ENCODE results near the gene CLEC16A. TPM values are rescaled to one million over a fixed set of nuclear protein-coding genes. Genes with fewer than 3 reads are reported as not detected.

Gene CLEC16A
- total and polyA plus RNA-seq, 9 of the 15 experiments (the other 6 are each of a cell fraction or from before 2014, with no cell fraction given), result 1.00 to 22.3 (median 10.0) TPM

DNA sequence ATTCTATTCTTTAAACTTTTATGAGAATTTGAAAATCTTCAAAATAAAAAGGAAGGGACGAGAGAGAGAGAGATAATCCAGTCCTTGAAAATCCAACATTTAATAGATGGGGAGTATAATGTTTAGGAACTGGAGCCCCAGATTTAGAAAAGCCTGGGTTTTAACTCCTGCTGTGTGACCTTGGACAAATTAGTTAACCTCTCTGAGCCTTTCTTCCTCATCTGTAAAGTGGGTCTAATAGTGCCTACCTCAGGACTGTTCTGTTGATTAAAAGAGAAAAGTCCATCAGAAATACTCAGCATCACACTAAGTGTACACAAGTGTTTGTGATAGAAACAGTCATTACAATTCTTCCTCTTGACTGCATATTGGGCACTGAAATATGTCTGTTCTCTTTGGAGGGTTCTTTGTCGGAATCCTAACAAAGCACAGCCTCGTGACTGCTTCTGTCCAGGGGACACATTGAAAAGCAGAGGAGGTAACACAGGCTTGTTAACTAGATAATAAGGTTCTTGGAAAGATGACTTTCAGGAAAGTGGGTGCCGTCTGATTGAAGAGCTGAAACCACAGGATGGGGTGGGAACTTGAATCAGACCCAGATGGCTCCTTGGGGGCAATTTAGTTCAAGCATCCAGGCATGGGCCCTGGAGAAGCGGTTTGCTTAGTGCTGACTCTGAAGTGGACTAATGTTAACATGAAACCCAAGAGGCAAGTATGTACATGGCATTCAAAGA, 128.2 kb downstream of the CLEC16A start (continued):
- TF ChIP-seq BRD9 (IDR thresholded peaks at IDR 0.05; ENCODE audit: low read depth, partially characterized antibody), result peak; percentile 96
- TF ChIP-seq ETS1 (conservative IDR thresholded peaks at IDR 0.05; ENCODE audit: control insufficient read depth, low read depth, low read length), result no peak
- TF ChIP-seq CBX1 (IDR thresholded peaks at IDR 0.05; ENCODE audit: low read depth), result peak; percentile 31; the same call in 1 of the 2 replicates
- TF ChIP-seq CBX3 (IDR thresholded peaks at IDR 0.05; ENCODE audit: borderline replicate concordance in 1 of 2, low read length in 2 of 2), result peak in 1 of 2 experiments; percentile 35; a peak in 1 of 3 replicates
- no peak for TF ChIP-seq HOXB6 (CRISPR knock-in tag; IDR thresholded peaks at IDR 0.05; ENCODE audit: borderline replicate concordance)
- peak; percentile 84 for TF ChIP-seq TCF3 (CRISPR knock-in tag; IDR thresholded peaks at IDR 0.05)
- TF ChIP-seq ZNF444 (CRISPR knock-in tag; IDR thresholded peaks at IDR 0.05), result no peak
- TF ChIP-seq BCOR (IDR thresholded peaks at IDR 0.05), result peak; percentile 99
- 0 out of 2 replicates have a peak, but pooled peaks have one; percentile 52 for TF ChIP-seq BHLHE40 (IDR thresholded peaks at IDR 0.05; ENCODE audit: low read length)
- 0 out of 2 replicates have a peak, but pooled peaks have one; percentile 60 for TF ChIP-seq TOE1 (IDR thresholded peaks at IDR 0.05; ENCODE audit: borderline replicate concordance)
- no peak for TF ChIP-seq TOE1 (CRISPR knock-in tag; IDR thresholded peaks at IDR 0.05; ENCODE audit: borderline replicate concordance, low read depth)
- no peak for TF ChIP-seq ZKSCAN1 (IDR thresholded peaks at IDR 0.05; ENCODE audit: low read depth, low read length)
- 0 out of 2 replicates have a peak, but pooled peaks have one; percentile 24 for TF ChIP-seq EGR1 (conservative IDR thresholded peaks at IDR 0.05)
- peak; percentile 19; the same call in 1 of the 2 replicates for TF ChIP-seq CTBP1 (IDR thresholded peaks at IDR 0.05; ENCODE audit: borderline replicate concordance)
- peak; percentile 43; the same call in 1 of the 2 replicates for TF ChIP-seq FOXM1 (IDR thresholded peaks at IDR 0.05; ENCODE audit: low read depth)
- no peak for TF ChIP-seq FOXM1 (CRISPR knock-in tag; IDR thresholded peaks at IDR 0.05; ENCODE audit: low read depth)
- peak; percentile 44 for TF ChIP-seq MEIS2 (IDR thresholded peaks at IDR 0.05; ENCODE audit: partially characterized antibody)
- TF ChIP-seq RBBP5 (IDR thresholded peaks at IDR 0.05; ENCODE audit: borderline replicate concordance, insufficient read depth, low read length, poor library complexity, severe bottlenecking), result peak; percentile 18
- TF ChIP-seq HDAC1 (IDR thresholded peaks at IDR 0.05), result peak; percentile 67 to 79; a peak in 3 of 4 replicates
- no peak for TF ChIP-seq U2AF1 (optimal IDR thresholded peaks at IDR 0.05; ENCODE audit: low read depth, low read length)
- TF ChIP-seq E2F6 (IDR thresholded peaks at IDR 0.05; ENCODE audit: borderline replicate concordance in 1 of 2, extremely low read depth in 1 of 2, insufficient read depth in 1 of 2, insufficient read length in 1 of 2, low read depth in 1 of 2, low read length in 1 of 2, poor library complexity in 1 of 2, severe bottlenecking in 1 of 2), result no peak
- TF ChIP-seq, protein P1, sequence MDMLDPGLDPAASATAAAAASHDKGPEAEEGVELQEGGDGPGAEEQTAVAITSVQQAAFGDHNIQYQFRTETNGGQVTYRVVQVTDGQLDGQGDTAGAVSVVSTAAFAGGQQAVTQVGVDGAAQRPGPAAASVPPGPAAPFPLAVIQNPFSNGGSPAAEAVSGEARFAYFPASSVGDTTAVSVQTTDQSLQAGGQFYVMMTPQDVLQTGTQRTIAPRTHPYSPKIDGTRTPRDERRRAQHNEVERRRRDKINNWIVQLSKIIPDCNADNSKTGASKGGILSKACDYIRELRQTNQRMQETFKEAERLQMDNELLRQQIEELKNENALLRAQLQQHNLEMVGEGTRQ (CRISPR knock-in tag; IDR thresholded peaks at IDR 0.05), result 0 out of 2 replicates have a peak, but pooled peaks have one; percentile 29
- TF ChIP-seq CXXC5 (CRISPR knock-in tag; IDR thresholded peaks at IDR 0.05), result peak; percentile 16; the same call in 1 of the 2 replicates
- no peak for TF ChIP-seq MTF1 (CRISPR knock-in tag; IDR thresholded peaks at IDR 0.05; ENCODE audit: borderline replicate concordance)
- TF ChIP-seq NFE2 (IDR thresholded peaks at IDR 0.05; ENCODE audit: low read depth), result peak; percentile 37; the same call in 1 of the 2 replicates
- TF ChIP-seq RBM25 (IDR thresholded peaks at IDR 0.05; ENCODE audit: low read depth, low read length, severe bottlenecking), result peak; percentile 100

Data from K562 (cell line).